GM11168 (cell line): ENCODE results near the gene CMKLR1.

Source experiments
- in situ Hi-C: fragments of 300-500 bp; cut with MboI; formaldehyde crosslinking; loops from one replicate; pipeline ENCODE4 v1.12.0; 2022; ENCODE audit warnings: low sequenced_read_pairs; ENCODE audit not compliant: unreplicated experiment

CMKLR1 gene

DNA sequence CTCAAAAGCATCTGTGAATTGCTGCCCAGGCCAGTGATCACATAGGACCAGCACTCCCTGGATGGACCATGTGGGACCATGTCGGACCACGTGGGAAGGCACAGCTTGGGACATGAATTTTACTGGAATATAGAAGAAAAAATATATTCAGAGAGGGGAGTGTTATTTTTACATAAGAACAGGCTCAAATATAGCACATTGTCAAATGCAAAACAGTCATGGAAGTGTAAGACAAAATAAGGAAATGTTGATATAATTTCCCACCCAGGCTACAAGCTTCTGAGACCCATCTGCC, 68.3 kb downstream of the CMKLR1 start:
- in situ Hi-C loops = no loop called here

DNA sequence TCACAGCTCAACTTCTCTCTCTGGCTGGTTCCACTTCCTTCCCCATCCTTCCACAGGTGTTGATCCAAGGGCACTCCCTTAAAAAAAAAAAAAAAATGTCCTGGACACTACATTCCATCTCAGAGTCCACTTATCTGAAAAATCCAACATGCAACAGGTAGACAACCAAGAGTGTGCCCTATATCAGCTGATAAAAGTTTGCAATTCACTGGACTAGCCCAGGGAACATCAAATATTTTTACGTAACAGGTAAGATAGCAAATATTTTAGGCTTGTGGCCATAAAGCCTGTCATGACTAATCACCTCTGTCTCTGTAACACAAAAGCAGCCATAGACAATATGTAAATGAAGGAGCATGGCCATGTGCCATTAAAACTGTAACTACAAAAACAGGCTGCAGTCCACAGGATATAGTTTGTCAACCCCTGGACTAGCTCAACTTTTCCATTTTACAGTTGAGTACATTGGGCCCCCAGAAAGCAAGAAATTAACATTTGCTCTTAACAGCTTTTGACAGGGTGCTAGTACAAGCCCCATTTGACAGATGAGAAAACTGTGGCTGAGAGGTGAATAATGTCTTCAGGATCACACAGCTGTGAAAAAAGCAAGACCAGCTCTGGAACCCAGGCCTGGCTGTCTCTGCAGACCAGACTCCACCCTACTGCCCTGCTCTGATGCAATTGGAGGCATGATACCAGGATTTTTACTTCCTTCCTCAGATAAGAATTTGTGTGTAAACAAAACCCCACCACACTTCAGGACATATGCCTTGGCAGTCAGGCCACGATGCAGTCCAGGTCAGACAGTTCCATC, 68.9 kb downstream of the CMKLR1 start:
- in situ Hi-C loops = no loop called here

DNA sequence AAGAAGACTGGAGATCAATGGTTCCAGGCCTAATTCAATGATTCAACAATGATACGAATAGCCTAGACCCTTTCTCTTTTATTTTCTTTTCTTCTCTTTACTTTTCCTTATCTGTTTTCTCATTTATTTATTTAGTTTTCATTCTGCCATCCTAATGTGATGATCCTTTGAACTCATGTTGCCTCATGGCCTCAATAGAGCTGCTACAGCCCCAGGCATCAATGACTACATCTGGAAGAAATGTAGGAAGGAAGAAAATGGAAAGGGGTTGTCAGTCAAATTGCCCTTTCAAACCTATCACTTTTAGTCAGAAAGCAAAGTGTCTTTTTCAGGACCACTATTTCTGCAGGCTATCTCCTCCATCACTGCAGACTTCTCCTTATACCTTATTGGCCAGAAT, 69.9 kb downstream of the CMKLR1 start:
- in situ Hi-C loops = no loop called here

DNA sequence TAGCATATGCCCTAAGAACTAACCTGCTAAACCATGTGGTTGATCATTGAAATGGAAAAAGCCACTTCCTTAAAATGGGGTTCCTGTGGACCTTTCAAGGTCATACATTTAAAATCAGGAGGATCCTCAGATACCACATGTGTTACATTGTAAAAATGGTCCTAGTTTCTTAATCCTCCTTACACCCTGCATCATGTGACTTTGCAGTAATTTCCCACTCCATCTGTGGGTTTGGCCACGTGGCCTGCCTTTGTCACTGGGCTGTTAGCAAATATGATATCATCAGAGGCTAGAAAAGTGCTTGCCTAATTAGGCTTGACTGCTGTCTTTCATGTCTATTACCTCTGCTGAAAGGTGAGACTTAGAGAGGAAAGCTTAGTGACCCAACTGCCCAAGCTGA, 70.7 kb downstream of the CMKLR1 start:
- in situ Hi-C loops = no loop called here

DNA sequence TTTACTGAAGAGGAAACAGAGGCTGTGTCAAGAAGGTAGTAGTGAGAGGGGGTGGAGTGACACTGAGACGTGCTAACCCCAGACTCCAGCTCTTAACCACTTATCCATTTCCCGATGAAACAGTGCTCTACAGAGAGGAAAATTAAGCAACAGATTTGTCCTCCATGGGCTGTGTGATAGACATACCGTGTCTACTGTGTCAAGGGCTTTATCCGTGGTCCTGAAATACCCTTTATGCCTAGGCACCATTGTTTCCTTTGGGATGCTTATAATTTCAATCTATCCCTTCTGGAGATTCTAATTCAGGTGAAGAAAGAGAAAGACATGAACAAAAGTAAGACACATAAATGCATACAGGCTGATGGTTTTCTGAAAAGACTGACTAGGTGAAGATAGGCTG, 71.7 kb downstream of the CMKLR1 start:
- in situ Hi-C loops = no loop called here

DNA sequence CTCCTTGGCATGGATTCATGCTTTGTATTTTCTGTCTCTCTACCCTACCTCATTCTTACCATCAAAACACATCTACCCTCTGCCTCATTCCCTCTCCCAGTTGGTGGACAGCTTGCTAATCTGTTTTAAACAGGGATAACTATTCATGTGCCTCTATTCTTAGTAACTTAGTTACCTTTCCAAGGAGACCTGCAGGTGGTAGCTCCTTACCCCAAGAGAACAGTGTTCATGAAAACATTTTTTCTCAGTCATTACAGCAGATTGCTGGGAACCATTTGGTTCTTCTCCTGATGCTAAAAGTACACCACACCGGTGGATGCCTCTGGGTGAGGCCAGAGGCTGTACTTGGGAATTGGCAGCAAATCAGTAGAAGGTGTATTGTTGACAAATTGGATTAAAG, 73.0 kb downstream of the CMKLR1 start:
- in situ Hi-C loops = no loop called here

DNA sequence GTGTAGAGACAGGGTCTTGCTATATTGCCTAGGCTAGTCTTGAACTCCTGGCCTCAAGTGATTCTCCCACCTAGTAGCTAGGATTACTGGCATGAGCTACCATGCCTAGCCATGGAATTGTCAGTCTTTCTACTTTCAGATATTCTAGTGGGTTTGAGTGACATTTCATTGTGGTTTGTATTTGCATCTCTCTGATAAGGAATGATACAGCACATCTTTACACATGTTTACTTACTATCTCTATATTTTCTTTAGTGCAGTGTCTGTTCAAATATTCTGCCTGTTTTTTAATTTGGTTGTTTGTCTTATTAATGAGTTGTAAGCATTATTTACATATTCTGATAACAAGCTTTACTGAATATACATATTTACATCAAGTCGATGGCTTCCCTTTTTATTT, 73.6 kb downstream of the CMKLR1 start:
- in situ Hi-C loops = no loop called here

DNA sequence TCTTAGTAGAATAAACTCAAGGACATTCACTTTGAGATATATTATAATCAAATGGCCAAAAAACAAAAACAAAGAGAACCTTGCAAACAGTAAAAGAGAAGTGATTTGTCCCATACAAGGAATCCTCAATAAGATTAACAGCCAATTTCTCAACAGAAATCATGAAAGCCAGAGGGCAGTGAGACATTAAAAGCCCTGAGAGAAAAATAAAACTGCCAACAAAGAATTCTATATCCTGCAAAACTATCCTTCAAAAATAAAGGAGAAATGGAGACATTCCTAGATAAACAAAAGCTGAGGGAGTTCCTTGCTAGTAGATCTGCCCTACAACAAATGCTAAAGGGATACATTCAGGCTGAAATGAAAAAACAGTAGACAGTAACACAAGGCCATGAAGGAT, 78.1 kb downstream of the CMKLR1 start:
- in situ Hi-C loops = no loop called here

DNA sequence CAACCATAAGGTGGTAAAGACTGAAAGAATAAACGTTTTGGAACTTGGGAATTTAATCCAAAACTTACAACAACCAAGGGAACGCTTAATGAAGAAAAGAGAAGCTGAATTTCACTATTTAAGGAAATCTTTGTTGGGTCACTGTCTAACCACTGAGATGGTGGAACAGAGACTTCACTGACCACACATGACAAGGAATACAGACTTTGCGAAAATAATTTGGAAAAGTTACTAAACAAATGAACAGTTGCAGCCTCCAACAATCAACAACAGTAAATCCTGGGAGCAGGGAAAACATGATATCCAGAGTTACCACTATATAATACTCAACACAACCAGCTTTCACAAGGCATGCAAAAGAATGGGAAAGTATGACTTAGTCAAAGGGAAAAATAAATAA, 79.1 kb downstream of the CMKLR1 start:
- in situ Hi-C loops = no loop called here

DNA sequence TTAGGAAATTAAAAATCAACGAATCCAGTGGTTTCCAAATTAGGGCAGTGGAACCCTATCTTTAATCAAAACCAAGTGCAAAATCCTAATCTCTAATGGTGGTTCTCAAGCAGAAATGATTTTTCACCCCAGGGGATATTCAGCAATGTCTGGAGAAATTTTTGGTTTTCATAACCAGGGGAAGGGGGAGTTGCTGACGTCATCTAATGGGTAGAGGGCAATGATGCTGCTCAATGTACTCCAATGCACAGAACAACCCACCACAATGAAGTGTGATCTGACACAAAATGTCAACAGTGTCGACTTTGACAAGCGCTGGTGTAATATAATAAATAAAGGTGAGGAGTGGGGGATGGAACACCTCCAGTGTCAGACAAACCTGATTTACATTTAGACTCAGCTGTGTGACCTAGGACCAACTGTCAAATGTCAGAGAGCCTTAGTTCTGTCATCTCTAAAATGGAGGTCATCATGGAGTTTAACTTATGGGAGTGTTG, 81.5 kb downstream of the CMKLR1 start:
- in situ Hi-C loops = no loop called here

DNA sequence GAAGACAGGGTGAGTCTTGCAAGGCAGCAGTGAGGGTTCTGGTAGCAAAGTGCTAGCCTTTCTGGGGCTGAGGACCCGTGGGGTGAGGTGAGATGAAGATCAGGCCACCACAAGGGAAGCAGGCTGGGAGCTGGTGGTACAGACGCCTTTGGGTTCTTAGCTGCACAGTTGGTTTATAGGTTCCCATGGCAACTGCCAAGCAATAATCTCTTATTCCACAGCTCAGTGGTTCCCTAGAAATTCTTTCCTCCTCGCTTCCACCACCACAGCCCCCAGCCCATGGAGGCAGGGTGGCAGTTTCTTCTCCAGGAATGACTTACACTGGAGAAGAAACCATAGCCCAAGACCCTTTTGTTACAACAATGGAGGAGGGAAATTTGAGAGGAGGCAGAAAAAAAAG, 82.1 kb downstream of the CMKLR1 start:
- in situ Hi-C loops = no loop called here

DNA sequence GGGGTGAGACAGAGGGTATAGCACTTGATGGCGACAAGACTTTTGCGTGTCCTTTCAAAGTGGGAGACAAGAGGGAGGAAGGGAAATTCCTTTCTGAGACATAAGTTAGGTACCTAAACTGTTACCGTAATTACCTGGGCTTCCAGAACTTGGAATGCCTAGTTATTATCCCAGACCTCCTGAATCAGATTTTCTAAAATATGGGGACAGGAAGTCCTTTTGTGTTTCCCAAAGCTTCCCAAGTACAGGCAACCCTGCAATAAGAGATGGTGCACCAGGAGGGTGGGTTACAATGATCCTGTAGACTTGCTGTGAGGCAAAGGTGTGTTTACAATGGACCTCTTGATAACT, 83.9 kb downstream of the CMKLR1 start:
- in situ Hi-C loops = no loop called here

DNA sequence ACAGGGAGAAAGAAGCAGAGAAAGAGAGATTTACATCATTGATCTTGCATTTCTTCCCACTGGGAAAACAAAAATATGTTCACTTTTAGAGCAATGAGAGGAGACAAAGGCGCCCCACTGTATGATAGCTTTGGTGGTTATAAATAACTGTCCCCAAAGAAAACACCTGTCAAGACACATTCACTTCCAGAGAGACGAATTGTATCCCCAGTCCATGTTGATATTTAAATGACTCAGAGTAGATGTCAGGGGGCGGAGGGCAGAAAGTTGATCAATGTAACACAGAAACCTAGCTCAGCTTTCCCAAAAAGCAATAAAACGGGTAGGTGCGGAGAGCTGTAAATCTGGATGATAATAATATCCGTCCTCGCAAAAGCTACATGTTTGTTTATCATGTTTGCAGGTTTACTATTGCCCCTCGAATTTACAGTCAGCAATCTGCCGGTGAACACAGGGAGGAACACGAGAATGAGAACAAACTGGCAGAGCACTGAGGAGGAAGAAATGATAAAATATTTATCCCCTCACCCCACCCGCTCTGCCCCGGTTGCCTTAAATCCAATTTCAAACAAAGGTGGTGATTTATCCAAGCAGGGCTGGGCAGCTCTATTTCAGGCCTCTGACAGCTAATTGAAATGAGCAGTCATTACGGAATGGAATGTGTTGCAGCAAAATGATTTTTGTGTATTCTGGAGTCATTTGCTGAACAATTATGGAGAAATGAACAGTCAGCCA, 84.4 kb downstream of the CMKLR1 start:
- in situ Hi-C loops = no loop called here

DNA sequence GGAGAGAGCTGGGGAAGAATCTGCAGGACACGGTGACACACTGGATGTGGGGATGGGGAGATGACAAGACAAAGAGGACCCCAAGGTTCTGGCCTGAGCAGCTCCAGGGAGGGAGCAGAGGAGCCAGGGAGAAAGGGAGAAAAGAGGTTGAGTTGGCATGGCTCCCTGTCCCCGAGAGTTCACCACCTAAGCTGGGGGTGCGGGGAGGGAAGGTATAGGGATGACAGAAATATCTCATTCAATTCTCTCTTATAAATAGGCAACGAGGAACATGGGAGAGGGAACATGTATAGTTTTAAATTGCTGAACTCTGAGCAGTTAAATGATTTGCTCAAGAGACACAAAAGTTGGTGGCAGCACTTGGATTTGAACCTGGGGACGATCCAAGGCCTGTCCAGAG, 85.1 kb downstream of the CMKLR1 start:
- in situ Hi-C loops = no loop called here

DNA sequence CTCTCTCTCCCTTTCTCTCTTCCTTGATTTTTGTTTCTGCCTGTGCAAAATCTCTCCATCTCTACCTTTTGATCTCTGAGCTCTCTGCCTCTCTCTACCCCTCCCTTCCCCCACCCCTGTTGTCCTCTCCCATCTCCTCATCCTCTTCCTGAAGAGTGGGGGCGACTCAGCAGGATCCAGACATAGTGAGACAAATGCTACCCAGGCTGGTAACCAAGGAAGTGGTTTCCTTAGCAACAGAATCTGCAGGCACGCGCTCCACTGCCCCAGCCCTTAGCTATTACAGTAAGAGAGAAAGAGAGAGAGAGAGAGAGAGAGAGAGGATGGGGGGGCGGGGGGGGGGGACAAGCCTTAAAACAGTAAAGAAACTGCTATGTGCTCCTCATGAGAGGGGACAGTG, 85.6 kb downstream of the CMKLR1 start:
- in situ Hi-C loops = no loop called here

DNA sequence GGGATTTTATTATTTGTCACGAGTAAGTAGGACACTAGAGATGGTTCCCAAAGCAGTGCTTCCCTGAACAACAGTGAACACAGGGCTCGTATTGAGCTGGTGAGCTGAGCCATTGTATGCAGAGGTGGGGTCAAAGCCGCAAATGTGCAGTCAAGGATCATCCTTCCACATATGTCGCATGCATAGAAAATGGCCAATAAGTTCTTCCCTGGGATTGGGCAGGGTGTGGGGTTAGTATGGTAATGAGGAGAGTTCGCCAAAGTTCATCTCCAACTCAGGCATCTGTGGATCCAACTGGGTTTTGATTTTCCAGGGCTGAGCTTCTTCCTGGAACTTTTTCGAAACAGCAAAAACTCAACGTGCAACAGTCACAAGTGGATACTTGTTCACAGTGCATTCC, 86.6 kb downstream of the CMKLR1 start:
- in situ Hi-C loops = no loop called here

DNA sequence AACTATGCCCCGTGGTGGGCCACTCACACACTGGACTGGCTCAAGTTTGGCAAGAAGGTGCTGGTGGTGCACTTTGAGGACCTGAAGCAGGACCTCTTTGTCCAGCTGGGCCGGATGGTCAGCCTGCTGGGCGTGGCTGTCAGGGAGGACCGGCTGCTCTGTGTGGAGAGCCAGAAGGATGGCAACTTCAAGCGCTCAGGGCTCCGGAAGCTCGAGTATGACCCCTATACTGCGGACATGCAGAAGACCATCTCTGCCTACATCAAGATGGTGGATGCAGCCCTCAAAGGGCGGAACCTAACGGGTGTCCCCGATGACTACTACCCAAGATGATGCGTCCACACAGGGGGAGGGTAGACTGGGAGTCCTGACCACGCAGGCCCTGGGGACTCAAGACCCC, 91.1 kb downstream of the CMKLR1 start:
- in situ Hi-C loops = no loop called here

DNA sequence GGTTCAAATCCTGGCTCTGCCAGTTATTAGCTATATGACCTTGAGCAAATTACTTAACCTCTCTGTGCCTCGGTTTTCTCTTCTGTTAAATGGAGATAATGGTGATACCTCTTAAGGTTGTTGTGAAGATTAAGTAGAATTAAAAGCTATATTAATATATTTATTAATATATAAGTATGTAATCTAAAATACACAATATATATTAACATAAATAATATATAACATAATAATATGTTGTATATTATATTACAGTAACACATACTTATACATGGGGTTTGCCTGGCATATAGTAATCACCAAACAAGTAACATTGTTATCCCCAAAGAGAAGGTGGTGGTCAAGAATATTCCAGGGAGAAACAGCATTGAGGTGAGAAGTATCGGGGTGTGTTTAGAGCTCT, 92.0 kb downstream of the CMKLR1 start:
- in situ Hi-C loops = no loop called here

DNA sequence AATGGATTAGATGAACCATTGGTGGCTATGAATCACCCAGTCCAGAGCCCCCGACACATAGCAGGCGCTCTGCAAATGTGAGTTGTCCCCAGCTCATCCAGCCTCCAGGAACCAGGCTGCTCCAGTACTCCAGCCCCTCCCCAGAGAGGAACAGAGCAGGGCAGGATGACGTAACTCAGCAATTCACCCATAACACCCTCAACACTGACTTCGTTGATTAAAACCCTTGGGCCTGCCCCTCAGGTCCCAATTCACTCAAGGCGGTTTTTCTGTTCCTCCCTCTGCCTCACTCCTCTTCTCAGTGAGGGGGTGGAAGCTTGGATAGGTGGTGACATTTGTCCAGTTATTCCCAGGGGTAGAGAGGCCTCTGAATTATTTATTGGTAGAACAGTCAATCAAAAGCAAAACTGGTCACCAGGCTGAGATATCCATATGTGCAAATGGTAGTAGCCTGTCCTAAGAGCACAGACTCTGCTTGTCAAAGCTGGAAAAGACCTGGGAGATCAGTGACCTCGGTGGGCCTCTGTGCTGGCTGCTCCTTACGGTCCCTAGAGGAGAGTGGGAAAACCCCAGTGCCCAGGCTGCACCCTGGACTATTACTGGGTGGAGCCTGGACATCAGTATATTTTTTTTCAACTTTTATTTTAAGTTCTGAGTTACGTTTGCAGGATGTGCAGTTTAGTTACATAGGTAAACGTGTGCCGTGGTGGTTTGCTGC, 97.0 kb downstream of the CMKLR1 start:
- in situ Hi-C loops = no loop called here

DNA sequence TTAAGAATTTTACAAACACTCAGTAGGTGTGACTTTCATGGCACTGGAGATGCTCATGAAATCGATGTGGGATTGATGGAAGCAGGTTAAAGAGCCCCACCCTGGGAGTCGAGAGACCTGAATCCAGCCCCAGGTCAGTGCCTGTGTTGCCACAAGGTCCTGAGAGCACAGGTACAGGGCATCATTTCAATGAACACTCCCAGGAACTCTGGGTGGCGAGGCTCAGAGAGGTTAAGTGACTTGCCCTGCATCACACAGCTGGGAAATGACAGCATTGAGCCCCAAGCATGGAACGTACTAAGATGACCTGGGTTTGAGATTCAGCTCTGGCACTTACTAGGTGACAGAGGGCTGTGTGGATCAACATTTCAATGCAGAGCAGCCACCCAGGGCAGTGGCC, 98.2 kb downstream of the CMKLR1 start:
- in situ Hi-C loops = no loop called here

DNA sequence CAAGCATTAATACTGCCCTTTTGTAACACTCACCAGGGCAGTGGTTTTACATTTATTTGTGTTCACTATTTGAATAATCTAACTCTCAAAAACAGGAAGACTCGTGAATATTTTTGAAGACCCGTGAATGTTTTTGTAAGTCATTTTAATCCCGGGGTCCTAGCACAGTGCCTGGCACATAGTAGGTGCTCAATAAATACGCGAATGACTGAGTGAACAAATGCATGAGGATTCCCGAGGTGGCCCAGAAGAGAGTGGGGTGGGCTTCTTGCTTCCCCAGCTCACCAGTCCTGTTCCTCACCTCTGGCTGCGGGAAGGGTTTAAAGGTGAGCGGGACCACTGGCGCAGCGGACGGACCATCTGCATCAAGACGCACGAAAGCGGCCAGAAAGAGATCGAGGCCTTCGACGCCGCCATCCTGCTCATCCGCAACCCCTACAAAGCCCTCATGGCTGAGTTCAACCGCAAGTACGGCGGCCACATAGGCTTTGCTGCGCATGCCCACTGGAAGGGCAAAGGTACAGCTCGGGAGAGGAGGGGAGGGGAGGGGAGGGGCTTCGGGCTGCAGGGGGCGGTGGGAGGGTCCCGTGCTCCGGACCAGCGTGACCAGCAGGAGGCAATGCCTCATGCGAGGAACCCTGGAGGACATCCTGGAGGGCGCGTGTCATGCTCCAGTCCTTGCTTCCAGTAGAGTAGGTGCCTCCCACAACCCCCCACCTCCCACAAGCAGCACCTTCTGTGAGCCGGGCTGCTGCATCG, 98.9 kb downstream of the CMKLR1 start:
- in situ Hi-C loops = no loop called here
